ENCODE measurements around the gene RPTOR. TPM values are rescaled to one million over a fixed set of nuclear protein-coding genes. Genes with fewer than 3 reads are reported as not detected.

The RPTOR gene
- polyA plus RNA-seq, 1 donor from 2014 or later: 8.0 TPM

DNA sequence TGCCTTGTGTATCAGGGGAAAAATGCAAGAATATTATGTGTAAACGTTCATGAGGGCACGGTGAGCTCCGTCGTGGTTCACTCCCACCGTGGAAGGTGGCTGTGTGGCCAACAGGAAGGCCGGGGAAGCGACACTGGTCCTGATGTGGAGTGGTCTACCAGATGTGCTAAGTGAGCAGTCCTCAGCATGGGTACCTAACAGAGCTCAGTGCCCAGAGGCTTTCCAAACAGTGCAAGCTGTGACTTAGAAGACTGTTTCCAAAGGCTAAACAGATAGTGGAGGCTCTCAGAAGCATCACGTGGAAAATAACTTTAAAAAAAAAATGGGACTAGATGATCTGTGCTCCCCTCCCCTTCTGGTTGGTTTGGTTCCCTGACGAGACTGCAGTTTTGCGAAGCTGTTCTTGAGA, 247.7 kb downstream of the RPTOR start:
- peak overlapping the region; percentile 85 for H3K27ac ChIP-seq (ENCODE audit: low read length)
- no peaks in the 10 kb centered on the region for H4K20me1 ChIP-seq (ENCODE audit: insufficient read depth)
- no peak overlapping the region for H3K9ac ChIP-seq (ENCODE audit: low read length)
- H3K4me3 ChIP-seq (ENCODE audit: low read length): no peak overlapping the region
- no peaks in the 10 kb centered on the region for H3K79me2 ChIP-seq (replicated peaks; ENCODE audit: insufficient read depth, low read length)
- H3K9me2 ChIP-seq (ENCODE audit: insufficient read depth, low read length): no peaks in the 10 kb centered on the region
- no peak overlapping the region for H3K4me2 ChIP-seq (ENCODE audit: low read length)
- TF ChIP-seq CTCF (IDR thresholded peaks at IDR 0.05; ENCODE audit: poor library complexity, severe bottlenecking): no peak
- TF ChIP-seq EP300 (conservative IDR thresholded peaks at IDR 0.05; ENCODE audit: poor library complexity, severe bottlenecking): no peak
- no peak for TF ChIP-seq TAF1 (IDR thresholded peaks at IDR 0.05; ENCODE audit: low read depth)
- no peak for TF ChIP-seq RAD21 (conservative IDR thresholded peaks at IDR 0.05)
- H3K36me3 ChIP-seq (ENCODE audit: insufficient read depth, low read length): no peaks in the 10 kb centered on the region
- no peaks in the 10 kb centered on the region for H3K27me3 ChIP-seq (ENCODE audit: insufficient read depth, low read depth, low read length)
- no peak overlapping the region for H2AFZ ChIP-seq (ENCODE audit: low read depth, low read length)
- H3K9me3 ChIP-seq (ENCODE audit: low read length): no peaks in the 10 kb centered on the region
- H3F3A ChIP-seq (ENCODE audit: insufficient read depth, low read length, poor library complexity, severe bottlenecking): no peaks in the 10 kb centered on the region

DNA sequence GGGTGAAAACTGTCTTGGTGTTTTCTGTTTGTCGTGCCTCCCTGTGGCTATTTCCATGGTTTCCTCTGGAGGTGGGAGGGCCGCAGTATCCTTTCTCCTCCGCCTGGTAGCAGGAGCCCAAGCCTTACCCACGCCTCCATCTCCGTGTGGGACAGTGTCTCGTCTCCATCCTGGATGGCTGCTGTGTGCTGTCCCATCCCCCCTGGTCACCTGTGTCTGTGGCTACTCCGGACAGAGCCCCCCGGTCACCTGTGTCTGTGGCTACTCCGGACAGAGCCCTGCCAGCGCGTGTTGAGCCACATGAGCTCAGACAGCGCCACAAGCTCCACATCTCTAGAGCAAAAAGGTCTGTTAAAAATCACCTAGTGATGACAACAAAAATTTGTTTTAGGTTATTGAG, 248.8 kb downstream of the RPTOR start:
- no peaks in the 10 kb centered on the region for H3K9me3 ChIP-seq (ENCODE audit: low read length)
- no peak overlapping the region for H3K4me3 ChIP-seq (ENCODE audit: low read length)
- no peaks in the 10 kb centered on the region for H3F3A ChIP-seq (ENCODE audit: insufficient read depth, low read length, poor library complexity, severe bottlenecking)
- no peaks in the 10 kb centered on the region for H3K36me3 ChIP-seq (ENCODE audit: insufficient read depth, low read length)
- H3K27me3 ChIP-seq (ENCODE audit: insufficient read depth, low read depth, low read length): no peaks in the 10 kb centered on the region
- no peak overlapping the region for H2AFZ ChIP-seq (ENCODE audit: low read depth, low read length)
- no peak overlapping the region for H3K27ac ChIP-seq (ENCODE audit: low read length)
- no peaks in the 10 kb centered on the region for H3K9me2 ChIP-seq (ENCODE audit: insufficient read depth, low read length)
- no peaks in the 10 kb centered on the region for H3K79me2 ChIP-seq (replicated peaks; ENCODE audit: insufficient read depth, low read length)
- no peak overlapping the region for H3K9ac ChIP-seq (ENCODE audit: low read length)
- TF ChIP-seq RAD21 (conservative IDR thresholded peaks at IDR 0.05) (no peak), SMC3 (conservative IDR thresholded peaks at IDR 0.05; ENCODE audit: poor library complexity) (no peak), EP300 (conservative IDR thresholded peaks at IDR 0.05; ENCODE audit: poor library complexity, severe bottlenecking) (no peak), EZH2 (IDR thresholded peaks at IDR 0.05; ENCODE audit: borderline replicate concordance, insufficient read depth, low read length, poor library complexity, severe bottlenecking) (no peak), CTCF (IDR thresholded peaks at IDR 0.05; ENCODE audit: poor library complexity, severe bottlenecking) (no peak), POLR2AphosphoS5 (IDR thresholded peaks at IDR 0.05) (no peak), TAF1 (IDR thresholded peaks at IDR 0.05; ENCODE audit: low read depth) (no peak), MXI1 (conservative IDR thresholded peaks at IDR 0.05; ENCODE audit: poor library complexity, severe bottlenecking) (no peak), REST (IDR thresholded peaks at IDR 0.05; ENCODE audit: borderline replicate concordance) (no peak)
- H3K4me2 ChIP-seq (ENCODE audit: low read length): no peak overlapping the region
- H4K20me1 ChIP-seq (ENCODE audit: insufficient read depth): no peaks in the 10 kb centered on the region
